ENCODE measurements around the gene ZNF556.

ZNF556 gene

DNA sequence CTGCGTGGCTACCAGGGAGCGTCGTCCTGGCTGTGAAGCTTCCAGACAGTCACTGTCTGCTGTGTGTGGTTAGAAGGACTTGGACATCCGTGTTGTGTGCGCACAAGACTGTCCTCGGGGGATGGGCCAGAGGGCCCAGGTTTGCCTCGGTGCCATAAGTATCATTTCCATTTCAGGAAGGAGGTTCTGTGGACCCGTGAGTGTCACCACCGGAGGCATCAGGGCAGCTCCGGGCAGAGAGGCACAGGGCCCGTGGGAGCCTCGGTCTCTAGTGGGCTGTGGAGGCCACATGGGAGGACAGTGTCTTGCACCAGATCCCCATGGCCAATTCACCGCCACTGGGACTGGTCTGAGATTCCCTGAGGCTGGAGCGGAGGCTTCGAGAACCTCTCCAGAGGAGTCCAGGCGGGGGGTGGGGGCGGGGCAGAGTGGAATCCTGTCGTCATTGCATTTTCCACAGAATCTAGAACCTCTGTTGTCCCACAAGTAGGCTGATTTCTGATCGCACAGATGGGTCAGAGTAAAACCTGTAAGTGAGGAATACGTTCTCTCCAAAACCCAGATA is 39.6 kb downstream of the ZNF556 start:
- no peak for DNase-seq

DNA sequence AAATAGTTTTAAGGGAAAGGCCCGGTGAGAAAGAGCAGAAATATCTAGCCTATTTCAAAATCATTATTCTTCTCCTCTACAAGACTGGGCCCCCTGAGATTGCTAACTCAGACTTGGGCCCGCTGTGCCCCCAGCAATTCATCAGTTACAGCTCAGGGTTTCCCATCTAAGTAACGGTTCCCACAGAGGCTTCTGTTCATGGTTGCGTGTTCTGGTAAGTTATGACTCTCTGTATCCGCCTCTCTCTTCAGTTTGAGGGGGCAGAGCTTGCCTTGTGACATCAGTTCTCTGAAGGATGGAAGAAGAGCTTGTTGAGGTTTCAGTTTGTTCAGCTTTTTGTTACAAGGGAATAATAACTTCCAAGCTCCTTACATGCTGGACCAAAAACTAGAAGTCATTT is 45.2 kb downstream of the ZNF556 start:
- DNase-seq = no peak

GRCh38 chr19:2917275-2918184 is 50.4 kb downstream of the ZNF556 start:
- DNase-seq = no peak

DNA sequence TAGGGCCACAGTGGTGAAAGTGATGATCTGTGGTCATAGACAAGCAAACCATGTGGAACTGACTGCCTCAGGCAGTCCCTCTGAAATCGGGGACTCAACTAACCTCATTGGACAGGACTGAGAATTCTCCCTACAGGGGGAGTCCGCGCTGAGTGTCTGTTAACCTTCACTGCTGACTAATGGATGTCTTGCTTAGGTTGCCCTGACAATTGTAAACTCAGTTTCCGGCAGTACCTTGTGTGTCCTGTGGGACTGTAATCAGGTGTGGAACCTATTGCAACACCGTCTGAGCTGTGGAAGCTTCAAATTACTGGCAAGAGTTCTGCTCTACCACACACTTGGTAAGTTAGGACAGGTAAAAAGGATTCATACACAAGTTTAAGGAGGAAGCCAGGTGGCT is 55.9 kb downstream of the ZNF556 start:
- no peak for DNase-seq

- DNase-seq = no peak
Observed at GRCh38 chr19:2923510-2923909, 56.4 kb downstream of the ZNF556 start.

- DNase-seq = no peak
Observed at GRCh38 chr19:2926341-2927031, 59.4 kb downstream of the ZNF556 start.

- no peak for DNase-seq
Observed at GRCh38 chr19:2927032-2927430, 59.9 kb downstream of the ZNF556 start.
